Activated CD8-positive, alpha-beta memory T cell treated with anti-CD3 and anti-CD28 coated beads, Interleukin-2, amount 50 U/mL, for 1 hour (primary cell): ENCODE results near the gene CENPVL3.
"Not testable (repeated sequence)": the region's sequence is repeated elsewhere in the genome, so short reads cannot be mapped to it uniquely, and the experiment has no call there.

Source experiments
- DNase-seq: peaks from one replicate; pipeline ENCODE4 v3.0.0-alpha.2; 2020; ENCODE audit errors: extremely low read depth

The CENPVL3 gene

DNA sequence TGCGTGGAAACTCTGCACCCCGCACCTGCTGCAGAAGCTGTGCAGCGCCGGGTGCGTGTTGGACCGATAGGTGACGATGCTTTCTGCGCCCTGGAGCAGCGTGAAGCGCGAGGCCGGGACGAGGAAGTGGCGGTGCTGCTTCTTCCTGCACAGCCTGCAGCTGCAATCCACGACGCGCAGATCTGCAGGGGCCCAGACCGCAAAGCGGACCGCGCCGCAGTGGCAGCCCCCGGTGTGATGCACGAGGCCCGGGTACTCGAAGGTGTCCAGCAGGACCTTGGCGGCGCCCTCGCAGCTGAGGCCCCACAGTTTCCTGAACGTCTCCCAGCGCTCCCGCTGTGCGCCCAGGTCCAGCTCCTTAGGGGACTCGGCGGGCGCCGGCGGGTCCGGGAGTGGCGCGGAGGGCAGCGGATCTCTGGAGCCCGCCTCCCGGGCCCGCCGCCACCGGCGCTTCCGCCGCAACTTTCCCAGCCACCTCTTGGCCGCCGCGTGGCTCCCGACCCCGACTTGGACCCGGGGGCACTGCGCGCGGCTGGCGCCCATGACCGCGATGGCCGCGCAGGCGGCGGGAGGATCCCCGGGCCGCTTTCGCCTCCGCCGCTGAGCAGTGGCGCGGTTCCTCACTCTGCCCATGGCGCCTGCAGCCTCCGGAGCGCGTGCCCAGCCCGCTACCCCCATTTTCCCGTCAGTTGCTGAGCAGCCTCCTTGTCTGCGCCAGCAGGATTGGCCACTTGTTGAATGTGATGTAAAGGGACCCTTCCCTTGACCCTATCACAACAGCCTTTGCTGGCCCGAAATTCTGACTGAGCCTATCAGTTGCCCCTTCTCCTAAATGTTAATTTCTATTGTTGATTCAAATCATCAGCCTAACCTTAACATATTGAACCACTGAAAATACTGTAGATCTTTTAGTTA lies at the start of gene CENPVL3:
Gene CENPVL3 (minus strand): TSS at position 672 of the 915 bp plus-strand sequence. CDS start 39 bp downstream, at position 633.
- DNase-seq = not testable (repeated sequence)

DNA sequence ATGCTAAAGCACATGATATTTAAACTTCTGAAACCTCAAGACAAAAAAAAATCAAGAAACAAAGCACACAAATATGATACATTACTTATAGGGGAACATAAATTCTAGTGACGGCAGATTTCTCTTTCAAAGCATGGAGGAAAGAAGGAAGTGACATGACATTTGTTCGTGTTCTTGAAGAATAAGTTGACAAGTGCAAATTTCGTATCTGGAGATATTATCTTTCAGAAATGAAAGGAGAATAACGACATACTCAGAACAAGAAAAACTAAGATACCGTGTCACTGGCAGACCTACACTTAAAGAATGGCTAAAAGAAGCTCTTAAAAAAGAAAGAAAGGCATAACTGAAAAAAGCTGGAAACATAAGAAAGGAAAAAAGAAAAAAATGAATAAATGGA lies 47.3 kb upstream of the CENPVL3 start:
- no peak for DNase-seq

DNA sequence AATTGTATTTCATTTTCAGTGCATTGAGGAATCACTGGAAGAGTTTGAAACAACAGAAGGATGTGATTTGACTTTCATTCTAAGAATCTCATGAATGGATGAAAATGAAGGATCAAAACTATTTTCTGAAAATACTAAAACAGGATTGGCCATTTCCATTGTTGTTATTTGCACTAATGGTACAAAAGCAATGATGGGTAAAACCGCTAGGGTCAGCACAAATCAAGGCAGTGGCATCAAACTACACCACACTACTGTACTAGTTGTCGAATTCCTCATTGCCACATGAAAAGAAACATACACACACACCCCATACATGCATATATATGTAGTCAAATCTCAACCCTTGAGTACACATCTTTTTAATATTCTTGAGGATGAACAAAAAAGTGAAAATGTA lies 24.7 kb upstream of the CENPVL3 start:
- no peak for DNase-seq

DNA sequence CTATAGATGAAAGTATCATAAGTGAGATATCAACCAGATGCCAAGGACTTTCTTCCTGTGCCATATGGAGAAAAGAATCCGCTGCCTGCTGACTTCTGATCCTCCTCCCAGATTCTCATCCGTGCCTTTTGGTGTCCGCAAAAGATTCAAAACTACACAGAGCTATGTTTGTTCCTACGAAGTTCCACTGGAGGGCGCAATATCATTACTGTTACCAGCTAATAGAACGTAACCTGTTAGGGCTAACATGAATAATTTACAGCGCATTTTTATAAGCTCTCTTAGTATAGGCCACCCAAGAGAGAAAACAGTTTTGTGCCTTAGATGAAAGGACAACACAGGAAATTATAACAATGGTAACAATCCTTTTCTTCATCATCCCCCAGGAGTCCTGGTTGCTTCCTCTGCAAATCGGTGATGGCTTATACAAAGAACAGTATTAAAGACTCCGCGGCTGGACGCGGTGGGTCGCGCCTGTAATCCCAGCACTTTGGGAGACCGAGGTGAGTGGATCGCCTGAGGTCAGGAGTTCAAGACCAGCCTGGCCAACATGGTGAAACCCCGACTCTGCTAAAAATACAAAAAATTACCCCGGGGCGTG lies 22.8 kb upstream of the CENPVL3 start:
- DNase-seq = no peak

DNA sequence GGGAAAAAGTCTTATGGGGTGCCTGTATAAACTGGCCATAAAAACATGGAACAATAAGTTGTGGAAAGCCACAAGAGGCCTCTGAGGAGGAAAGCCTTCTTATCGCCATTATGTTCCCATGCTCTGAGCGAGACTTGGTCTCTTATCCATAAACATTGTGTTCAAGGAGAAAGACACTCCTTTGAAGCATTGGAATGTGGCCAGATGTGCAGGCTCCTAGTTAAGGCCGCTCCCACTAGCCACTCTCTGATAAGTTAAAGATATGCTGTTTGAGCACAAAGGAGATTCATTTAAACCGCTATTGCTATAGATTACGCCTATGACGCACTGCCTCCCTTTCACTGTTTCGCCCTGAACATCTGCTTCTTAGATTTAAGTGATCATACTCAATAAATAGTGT lies 17.8 kb upstream of the CENPVL3 start:
- DNase-seq = not testable (repeated sequence)

DNA sequence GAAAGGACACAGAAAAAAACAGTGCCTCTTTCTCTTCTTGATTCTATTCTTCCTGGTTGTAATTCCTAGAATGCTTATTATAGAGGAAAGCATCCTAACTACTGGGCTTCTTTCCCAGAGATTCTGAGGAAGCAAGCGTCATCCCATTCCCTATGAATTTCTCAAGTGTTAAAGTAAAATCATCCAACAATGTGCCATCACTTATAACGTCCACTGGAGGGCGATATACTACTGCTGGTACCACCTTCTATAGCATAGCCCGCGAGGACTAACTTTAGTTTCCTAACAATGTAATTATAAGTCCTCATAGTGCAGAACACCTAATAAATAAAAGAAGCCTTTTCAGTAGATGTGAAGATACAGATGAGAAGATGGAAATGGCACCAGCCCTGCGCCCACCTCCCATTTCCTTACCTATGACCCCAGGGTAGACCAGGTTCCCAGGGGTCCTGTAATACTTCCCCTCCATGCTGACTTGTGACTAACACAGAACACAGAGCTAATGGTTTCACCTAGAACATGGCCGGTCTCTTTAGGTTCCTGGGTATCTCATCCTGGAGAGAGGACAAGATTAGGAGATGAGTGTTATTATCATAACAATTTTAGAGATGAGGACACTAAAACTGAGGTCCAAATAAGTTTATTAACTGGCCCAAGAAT lies 4.2 kb downstream of the CENPVL3 start:
- DNase-seq = no peak

DNA sequence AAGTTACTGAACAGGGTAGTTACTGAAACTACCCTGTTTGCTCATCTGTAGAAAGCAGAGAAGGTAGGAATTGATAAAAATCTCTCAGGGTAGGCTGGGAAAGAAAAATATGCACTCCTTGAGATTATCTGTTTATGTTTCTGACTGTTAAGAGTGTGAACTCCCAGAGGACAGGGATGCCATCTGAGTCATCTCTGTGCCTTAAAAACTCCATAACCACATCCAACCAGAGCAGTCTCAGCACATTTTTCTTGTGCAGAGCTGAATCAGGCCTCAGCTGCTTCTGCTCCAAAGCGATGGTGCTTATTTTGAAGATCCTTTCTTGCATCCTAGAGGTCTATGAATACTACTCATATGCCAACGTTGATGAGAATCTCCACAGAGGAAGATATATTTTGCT lies 9.9 kb downstream of the CENPVL3 start:
- no peak for DNase-seq

DNA sequence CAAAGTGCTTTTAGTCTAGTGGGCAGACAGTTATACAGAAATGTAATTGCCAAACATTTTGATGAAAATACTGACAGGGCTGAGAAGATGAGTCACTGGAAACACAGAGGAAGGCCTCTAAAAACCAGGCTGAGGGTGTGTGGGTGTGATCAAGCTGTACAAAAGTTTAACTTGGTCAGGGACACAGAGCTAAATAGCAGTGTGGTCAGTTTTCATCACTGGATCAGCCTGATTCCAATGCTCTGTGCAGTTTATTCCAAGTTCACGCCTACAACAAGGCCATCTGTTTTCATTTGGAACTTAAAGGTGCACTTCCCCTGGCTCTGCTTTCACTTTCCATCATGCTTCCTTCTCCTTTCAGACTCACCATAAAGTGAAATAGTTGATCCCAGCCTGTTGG lies 10.6 kb downstream of the CENPVL3 start:
- no peak for DNase-seq

DNA sequence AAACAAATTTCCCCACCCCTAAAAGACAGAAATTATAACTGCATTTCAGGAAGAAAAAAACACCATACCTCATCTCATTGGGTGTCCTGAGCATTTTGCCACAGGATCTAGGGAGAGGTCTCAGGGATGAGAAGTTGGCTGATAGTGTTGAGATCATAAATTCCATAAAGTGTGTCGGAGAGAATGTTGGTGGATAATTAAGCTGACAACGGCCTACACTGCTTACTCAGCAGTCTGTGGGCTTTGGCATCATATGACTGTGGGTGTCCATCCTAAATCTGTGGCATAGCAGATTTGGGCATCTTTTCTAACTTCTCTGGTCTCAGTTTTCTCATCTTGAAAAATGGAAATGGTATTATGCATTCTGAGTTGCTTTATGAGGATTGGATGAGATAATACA lies 12.3 kb downstream of the CENPVL3 start:
- DNase-seq = no peak

DNA sequence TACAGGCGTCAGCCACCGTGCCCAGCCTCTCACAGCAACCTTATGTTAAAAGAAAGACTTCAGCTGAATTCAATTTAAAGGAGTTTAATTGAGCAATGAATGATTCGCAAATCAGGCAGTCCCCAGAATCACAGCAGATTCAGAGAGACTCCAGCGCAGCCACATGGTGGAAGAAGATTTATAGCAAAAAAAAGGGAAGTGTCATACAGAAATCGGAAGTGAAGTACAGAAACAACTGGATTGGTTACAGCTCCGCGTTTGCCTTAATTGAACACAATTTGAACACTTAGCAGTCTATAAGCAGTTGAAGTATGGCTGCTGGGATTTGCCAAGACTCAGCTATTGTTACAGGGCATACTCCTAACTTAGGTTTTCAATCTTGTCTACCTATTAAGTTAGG lies 19.8 kb downstream of the CENPVL3 start:
- DNase-seq = no peak

DNA sequence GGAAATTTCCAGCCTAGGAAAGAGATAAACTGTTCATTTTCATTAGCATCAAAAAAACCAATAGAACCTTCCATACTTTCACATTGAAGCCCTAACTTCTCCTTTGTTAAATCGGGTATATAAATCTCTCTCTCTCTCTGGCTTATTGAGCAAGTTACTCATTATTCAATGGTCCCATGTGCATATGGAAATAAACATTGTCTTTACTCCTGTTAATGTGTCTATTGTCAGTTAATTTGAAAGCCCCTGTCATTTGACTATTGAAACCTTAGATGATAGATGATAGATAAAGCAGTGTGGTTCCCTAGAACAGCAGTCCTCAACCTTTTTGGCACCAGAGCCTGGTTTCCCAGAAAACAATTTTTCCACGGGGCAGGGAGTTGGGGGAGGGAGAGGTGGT lies 46.8 kb downstream of the CENPVL3 start:
- DNase-seq = no peak

DNA sequence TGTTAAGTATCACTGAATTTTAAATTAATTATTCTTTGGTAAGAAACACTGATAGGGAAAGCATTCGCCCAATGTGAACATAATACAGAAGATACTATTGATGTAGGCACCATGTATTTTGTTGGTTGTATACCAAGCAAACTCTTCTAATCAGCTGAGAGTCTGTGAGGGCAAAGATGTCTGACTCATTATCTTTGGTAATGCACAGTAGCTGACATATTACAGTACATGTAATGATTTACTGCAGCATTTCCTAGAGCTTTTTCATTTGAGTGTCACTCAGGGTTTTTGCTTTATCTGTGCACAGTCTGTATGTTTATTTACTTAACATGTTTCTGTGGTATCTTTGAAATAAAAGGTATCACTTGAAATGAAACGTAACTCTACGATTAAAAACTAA lies 49.2 kb downstream of the CENPVL3 start:
- no peak for DNase-seq

DNA sequence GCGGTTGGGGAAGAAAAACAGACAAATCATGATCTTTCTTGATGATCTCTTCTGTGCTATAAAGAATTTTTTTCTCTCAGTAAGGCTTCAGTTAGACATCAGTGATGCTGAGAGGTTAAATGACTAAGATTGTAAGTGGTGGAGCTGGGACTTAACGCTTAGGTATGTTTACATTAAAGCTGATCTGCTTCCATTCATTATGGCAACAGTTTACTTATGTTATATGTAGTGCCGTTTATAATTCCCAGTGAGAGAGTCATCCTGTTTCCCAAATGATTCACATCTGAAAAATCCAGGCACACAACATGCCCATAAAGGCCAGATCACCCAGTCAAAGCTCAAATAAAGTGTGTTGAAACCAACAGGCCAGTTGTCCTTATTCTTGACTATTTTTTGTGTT lies 50.1 kb downstream of the CENPVL3 start:
- DNase-seq = no peak
